ENCODE results near the gene BAIAP2.

The BAIAP2 gene

DNA sequence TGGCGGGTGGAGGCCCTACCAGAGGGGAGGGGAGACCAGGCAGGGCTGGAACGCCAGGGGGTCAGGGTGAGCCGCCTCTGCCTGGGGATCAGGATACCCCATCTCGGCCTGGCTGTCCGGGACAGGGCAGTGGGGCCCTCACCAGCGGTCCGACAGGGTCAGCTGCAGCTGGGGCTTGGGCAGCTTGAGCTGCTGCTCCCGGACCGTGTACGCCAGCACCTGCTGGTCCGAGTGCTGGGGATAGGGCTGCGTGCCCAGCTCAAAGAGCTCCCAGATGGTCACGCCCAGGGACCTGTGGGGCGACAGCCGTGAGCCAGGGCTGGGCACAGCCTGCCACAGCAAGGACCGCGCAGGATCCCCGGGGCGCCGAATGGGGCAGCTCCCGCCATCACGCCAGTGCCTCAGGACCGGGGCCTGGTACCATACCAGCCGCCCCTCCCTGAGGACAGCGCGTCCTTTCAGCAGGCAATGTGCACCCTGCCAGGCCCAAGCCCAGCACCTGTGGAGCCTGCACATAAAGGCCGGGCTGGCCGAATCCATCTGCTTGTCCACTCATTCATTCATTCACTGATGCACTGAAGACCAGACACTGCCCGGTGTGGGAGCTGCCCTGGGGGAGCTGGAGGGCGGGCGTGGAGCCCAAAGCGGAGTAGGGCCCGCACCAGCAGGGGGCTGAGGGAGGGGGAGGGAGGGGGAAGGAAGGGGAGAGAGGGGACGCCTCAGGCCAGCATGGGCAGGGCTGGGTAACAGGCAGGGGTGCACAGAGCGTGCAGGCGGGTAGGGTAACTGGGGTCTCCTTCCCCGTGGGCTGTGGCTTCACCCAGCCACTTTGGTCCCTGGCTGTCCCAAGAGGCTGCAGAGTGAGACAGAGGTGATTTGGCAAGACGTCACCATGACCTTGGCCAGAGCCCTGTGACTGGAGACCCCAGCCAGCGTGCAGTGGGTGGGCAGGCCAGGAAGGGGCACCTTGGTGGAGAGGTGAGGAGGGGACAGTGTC is 88.4 kb downstream of the BAIAP2 start:
- DNase-seq, result no peak
- in situ Hi-C loops (cut with HindIII; ENCODE audit: low pct_ligation_motif_present, low pct_unique_long_range_greater_than_20kb, low sequenced_read_pairs), result loop anchor here (25.0 kb wide), 1 partner anchor 111 kb away; no protein-coding TSS in a partner anchor

DNA sequence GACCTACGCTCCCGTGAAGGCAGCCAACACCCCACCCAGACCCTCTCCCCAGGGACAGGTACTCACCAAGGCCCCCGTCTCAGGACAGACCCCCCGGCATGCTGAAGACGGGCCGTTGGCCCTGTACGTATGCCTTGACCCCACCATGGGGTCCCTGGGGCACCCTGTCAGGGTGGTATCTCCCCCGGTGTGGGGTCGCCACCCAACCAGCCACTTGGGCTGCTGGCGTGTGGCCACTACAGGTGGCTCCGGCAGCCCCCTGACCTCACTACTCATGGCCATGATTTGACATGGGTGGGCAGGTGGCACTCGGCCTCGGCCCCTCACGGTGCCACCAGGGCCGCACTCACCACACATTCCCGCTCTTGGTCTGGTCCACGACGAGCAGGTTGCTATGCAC is 89.4 kb downstream of the BAIAP2 start:
- DNase-seq, result no peak
- in situ Hi-C loops (cut with HindIII; ENCODE audit: low pct_ligation_motif_present, low pct_unique_long_range_greater_than_20kb, low sequenced_read_pairs), result loop anchor here (25.0 kb wide), 1 partner anchor 112 kb away; no protein-coding TSS in a partner anchor

DNA sequence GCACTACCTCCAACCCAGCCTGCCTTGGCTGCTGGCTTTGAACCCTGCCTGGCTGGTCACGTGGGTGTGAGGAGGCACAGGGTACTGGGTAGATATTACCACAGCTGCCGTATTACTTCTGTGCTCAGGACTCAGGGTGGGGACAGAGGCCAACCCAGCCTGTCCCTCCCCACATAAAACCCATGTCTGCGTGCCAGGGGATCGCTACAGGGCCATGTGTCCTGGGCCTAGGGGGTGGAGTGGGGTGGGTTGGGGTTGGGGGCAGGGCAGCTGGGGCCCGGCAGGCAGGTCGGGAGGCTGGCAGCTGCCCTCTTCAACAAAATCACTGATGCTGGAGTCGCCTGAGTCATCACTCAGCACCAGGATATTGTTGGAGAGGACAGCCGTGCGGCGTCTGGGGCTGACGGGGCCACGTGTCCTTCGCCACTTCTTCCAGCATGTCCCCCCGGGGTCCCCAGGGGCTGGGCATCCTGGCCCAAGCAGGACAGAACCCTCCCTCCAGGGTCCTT is 90.7 kb downstream of the BAIAP2 start:
- DNase-seq, result peak; percentile 29
- in situ Hi-C loops (cut with HindIII; ENCODE audit: low pct_ligation_motif_present, low pct_unique_long_range_greater_than_20kb, low sequenced_read_pairs), result no loop called here

DNA sequence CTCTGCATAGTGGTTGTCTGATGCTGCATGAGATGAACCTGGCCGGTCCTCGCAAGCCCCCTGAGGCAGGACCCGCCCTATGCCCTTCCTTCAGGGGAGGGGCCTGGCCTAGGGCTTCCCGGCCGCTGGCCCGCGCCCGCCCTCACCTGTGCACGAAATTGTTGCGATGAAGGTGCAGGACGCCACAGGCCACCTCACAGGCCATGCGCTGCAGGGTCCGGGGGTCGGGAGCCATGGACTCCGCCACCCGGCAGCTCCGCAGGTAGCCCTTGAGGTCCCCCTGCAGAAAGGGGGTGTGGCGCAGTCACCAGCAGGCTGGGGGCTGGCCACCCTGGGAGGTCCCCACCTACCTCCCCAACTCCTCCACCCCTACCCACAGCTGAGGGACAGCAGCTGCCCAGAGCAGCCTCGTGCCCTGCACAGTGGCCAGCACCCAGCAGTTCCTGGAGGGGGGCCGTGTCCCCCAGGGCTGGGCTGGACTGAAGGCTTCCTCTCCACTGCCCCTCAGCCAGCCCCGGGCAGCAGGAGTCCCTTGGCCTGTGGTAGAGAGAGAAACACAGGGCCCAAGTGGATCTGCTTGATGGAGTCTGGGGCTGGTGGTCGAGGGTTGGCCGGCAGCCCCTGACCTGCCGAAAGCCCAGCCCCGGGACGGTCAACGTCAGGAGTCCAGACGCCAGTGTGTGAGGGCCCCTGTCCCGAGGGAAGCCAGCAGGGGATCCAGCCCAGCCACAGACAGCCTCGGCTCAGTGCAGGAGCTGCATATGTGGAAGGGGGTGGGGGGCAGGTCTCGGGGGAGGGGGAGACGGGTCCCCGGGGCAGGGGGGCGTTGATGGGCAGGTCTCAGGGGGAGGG is 91.6 kb downstream of the BAIAP2 start:
- DNase-seq, result no peak
- in situ Hi-C loops (cut with HindIII; ENCODE audit: low pct_ligation_motif_present, low pct_unique_long_range_greater_than_20kb, low sequenced_read_pairs), result no loop called here

DNA sequence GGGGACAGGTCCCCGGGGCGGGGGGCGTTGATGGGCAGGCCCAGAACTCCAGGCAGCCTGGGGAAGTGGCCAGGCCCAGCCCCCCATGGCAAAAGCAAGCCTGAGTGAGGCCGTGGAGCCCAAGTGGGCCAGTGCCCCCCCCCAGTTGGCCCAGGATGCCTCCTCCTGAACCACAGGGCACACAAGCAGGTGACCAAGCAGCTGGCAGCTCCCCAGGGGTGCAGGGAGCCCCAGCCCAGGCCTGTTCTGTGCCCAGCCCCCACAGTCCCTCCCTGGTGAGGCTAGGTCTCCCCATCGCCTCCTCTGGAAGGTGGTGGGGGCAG is 92.1 kb downstream of the BAIAP2 start:
- in situ Hi-C loops (cut with HindIII; ENCODE audit: low pct_ligation_motif_present, low pct_unique_long_range_greater_than_20kb, low sequenced_read_pairs), result no loop called here
- DNase-seq, result no peak

DNA sequence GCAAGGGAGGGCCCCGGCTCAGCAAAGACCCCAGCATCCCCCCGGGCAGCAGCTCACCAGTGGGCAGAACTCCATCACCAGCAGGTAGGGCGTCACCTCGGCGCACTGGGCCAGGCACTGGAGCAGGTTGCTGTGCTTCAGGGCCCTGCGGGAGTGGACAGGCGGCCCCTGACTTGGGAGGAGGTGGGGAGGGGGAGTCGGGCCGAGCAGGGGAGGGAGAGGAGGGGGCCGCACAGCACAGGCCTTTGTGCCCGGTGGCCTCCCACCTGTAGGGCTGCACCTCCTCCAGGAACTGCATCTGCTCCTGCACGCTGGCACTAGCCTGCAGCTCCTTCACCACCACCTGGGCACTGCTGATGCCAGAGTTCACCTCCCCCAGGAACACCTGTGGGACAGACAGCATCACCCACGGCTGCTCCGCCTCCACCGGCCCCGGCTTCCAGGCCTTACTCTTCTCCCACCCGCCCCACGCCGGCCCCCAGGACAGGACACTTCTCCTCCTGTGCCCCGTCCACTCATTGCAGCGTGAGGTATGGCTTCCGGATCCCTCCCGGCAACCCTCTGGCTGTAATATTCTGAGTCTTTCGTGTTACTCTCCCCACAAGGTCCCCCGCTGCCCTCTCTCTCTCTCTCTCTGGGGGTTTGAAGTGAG is 92.7 kb downstream of the BAIAP2 start:
- in situ Hi-C loops (cut with HindIII; ENCODE audit: low pct_ligation_motif_present, low pct_unique_long_range_greater_than_20kb, low sequenced_read_pairs), result no loop called here
- no peak for DNase-seq

DNA sequence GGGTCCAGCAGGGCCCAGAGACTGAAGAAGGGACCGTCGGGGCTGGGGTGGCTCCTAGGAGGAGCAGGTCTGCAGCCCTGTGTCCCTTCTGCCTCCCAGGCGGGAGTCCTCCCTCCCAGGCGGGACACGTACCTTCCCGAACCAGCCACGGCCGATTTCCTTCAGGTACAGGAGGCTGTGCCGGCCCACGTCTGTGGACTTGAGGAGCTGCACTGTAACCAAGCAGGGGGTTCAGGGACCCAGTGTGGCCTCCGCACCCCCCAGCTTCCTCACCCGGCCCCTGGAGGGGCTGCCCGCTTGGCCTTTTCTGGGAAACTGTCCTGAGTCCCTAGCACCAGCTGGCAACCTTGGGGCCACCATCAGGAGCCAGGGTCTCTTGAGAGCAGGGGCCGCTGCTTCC is 93.4 kb downstream of the BAIAP2 start:
- in situ Hi-C loops (cut with HindIII; ENCODE audit: low pct_ligation_motif_present, low pct_unique_long_range_greater_than_20kb, low sequenced_read_pairs), result no loop called here
- no peak for DNase-seq

DNA sequence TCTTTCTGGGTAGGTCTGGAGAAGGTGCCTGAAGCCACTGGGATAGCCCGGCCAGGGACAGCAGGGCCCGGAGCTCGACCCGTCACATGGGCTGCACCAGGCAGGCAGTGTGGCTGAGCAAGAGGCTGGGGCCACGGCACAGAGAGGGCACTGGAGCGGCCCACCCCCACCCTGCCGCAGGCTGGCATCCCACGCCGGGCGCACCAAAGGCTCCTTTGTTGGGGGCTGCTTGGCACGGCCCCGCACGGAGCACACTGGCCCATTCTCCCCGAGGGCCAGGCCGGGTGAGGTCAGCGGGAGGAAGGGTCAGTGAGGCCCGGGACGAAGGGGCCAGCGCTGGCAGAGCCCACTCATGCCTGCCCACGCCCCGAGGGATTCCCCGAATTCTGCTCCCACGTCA is 93.8 kb downstream of the BAIAP2 start:
- in situ Hi-C loops (cut with HindIII; ENCODE audit: low pct_ligation_motif_present, low pct_unique_long_range_greater_than_20kb, low sequenced_read_pairs), result no loop called here
- DNase-seq, result no peak

DNA sequence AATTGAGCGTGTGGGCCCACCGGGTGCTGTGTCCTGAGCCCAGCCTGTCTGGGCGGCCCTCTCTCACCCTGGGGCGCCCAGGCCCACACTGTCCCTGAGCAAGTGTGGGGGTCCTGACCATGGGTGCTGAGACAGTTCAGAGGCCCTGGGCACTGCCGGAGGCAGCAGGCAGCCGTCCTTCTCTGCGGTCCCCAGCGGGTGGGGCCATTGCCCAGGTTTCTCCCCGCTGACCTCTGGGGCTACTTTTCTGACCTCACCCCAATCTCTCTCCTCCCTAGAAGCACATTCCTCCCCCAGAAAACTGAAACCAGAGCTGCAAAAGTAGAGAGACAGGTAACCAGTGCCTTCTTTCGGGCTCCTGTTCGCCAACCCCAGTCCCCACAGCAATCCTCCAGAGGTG is 94.3 kb downstream of the BAIAP2 start:
- in situ Hi-C loops (cut with HindIII; ENCODE audit: low pct_ligation_motif_present, low pct_unique_long_range_greater_than_20kb, low sequenced_read_pairs), result no loop called here
- no peak for DNase-seq

DNA sequence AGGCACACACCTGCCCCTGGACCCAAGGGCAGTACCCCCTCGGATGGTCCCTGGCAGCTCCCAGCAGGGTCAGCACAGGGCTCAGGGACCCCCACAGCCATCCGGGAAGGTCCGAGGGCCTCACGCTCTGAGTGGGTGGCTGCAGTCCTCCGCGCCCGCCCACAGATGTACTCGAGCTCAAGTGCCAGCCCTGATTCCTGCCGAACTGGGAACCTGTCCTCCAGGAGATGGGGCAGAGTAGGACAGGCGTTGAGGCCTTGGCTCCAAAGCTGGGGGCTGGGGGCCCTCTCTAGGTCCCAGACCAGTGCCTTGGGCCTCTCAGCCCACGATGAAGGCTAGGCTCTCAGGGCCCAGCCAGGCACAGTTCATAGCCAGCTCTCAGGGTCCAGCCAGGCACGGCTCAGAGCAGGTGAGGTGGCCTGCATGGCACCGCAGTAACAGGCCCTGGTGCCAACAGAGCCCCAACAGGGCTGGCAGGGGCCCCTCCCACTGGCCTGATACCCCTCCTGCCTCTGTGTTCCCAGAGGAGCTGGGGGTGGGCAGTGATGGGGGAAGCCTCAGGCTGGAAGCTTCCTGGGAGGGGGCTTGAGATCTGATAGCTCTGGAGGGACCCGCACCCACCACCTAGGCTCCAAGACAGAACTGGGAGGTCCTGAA is 94.9 kb downstream of the BAIAP2 start:
- no peak for DNase-seq
- in situ Hi-C loops (cut with HindIII; ENCODE audit: low pct_ligation_motif_present, low pct_unique_long_range_greater_than_20kb, low sequenced_read_pairs), result no loop called here

DNA sequence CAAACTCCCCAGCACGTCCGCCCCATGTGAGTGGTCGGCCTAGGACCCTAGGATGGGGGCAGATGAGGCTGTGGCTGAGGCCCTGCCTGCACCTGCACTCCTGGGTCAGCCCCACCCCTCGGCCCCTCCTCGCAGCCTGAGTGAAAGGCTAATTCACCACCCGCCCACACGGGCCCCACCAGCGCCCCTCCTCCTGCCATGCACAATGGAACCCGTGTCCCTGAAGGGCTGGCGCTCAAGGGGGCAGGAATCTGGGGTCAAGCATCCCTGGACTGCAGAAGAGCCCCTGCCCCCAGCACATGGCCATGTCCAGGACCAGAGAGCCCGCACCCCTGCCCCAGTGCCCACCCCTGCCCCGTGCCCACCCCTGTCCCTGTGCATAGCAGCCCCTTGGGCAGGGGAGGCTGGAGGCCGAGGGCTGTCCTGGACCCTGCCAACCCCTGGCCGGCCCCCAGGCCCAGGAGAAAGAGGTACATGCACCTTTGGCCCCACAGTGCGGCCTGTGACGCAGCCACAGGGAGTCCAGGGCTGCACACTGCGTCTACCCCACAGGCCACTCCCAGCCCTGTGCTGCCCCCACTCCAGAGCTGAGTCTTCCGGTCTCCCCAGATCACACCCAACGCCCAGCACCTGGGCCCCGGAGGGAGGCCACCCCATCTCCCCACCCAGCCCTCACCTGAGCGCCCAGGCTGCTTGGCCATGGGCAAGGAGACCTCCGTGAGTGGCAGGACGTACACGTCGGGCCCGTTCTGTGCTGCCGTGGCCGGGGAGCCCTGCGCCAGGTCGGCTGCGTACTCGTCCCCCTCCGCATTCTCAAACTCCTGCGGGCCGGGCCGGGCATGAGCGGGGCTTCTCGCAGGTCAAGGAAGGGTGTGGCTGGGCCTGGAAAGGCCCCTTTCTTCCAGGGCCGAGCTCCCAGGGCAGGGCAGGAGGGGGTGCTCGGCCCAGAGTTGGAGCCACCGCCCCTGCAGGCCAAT is 95.7 kb downstream of the BAIAP2 start:
- in situ Hi-C loops (cut with HindIII; ENCODE audit: low pct_ligation_motif_present, low pct_unique_long_range_greater_than_20kb, low sequenced_read_pairs), result no loop called here
- DNase-seq, result no peak

DNA sequence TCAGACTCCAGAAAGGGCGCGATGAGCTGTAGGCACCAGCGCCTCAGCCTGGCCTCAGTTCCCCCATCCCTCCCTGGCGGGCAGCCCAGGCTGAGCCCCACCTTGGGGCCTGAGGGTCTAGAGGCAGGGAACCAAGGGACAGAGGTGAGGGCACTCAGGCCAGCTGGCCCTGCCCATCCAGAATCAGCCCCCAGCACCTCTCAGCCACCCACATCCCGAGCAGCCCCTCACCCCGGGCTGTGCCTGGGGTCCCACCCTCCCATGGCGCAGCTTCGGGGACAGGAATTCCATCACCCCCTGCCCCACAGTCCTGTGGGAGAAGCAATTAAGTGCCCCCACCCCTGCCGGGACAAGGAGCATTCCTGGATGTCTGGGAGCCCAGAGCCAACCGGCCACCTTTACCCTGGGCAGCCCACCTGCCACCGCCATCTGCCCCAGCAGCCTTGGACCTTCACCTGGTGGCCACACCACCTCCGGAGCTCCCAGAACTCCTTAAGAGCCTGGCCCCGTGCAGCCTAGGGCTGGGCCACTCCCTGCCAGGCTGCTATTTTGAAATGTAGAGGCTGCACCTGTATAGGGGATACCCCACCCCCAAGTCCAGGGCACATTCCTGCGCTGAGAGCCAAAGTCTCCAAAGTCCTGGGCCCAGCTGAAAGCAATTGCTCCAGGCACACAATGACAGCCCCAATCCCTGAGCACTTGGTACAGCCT is 96.7 kb downstream of the BAIAP2 start:
- in situ Hi-C loops (cut with HindIII; ENCODE audit: low pct_ligation_motif_present, low pct_unique_long_range_greater_than_20kb, low sequenced_read_pairs), result no loop called here
- no peak for DNase-seq

DNA sequence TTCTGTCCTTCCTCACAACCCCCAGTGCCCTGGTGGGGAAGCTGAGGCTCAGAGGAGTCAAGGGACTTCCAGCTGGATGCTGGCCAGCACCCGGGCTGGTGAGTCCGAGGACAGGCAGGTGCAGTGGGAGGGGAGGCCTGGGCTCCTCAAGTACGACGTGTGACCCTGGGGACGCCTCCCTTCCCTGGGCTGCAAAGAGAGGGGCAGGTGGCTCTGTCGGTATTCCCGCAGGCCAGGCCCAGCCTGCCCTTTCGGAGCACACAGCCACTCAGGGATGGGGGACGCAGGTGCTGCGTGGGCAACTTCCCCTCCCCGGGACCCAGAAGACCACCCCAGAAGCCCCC is 97.2 kb downstream of the BAIAP2 start:
- DNase-seq, result no peak
- in situ Hi-C loops (cut with HindIII; ENCODE audit: low pct_ligation_motif_present, low pct_unique_long_range_greater_than_20kb, low sequenced_read_pairs), result no loop called here

DNA sequence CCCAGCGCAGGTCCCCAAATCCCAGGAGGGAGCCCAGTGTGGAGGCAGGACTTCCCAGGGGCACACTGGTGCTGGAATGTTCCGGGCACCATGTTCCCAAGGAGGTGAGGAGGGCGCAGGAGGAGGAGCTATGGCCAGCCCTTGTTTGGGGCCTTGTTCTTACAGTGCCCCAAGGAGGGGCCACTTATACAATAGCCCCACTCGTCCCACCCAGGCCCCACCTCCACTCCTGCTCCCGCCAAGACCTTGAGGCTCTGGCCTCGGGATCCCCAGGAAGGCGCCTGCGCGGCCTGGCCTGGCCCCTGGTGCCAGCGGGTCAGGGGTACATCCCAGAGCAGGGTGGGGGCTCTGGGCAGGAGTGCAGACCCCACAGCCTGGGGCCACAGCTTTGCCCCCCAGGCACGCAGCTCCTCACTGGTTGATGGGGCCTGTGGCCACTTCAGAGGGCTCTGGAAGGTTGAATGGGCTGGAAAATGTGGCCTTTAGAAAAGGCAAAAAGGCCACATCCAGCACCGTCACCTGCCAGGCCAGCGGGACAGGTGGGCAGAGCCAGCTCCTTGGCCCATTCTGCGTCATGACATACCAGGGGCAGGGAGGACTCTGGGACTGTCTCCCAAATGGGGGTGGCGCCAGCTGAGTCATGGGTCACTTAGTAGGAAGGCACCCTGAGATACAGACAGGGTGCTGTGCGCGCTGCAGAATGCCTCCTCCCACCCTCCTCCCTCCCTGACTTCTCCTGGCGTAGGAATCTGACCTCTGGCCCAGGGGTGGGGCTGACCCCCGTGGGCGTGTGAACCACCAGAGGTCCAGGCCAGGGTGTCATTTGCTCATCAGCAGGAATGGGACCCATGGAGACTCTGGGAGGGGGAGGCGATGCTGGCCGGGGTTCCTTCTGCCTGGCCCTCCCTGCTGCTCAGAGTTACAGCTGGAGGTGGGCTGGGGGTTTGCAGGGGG is 98.1 kb downstream of the BAIAP2 start:
- in situ Hi-C loops (cut with HindIII; ENCODE audit: low pct_ligation_motif_present, low pct_unique_long_range_greater_than_20kb, low sequenced_read_pairs), result no loop called here

DNA sequence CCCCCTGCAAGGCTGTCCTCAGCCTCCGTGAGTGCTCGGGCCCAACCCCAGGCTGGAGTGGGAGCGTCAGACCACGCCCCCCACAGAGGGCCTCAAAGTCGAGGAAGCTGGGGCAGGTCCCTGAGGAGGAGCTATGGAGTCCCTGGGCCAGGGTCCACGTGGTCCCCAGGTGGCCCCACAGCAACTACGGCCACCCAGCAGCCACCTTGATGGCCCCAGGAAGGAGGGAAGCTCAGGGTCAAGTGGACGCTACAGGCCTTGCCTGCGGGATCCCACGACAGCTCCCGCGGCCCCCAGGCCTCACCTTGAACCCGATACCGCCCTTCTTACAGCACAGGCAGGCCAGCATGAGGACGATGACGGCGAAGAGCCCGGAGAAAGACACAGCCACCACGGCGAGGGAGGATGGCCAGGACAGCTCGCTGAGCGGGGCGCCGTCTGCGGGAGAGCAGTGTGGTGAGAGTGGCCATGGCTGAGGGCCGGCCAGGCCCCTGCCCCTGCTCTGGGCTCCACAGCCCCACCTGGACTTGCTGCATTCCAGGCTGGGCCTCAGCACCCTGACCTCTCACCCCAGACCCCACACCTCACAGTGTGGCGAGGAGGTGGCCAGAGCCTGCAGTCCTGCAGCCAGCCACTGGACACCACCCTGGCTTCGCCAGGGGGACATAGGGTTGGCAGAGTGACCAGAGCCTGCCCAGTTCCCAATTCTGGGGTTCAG is 99.3 kb downstream of the BAIAP2 start:
- in situ Hi-C loops (cut with HindIII; ENCODE audit: low pct_ligation_motif_present, low pct_unique_long_range_greater_than_20kb, low sequenced_read_pairs), result no loop called here
- DNase-seq, result no peak

More for the DNA sequence above, 98.1 kb downstream of the BAIAP2 start:
- DNase-seq, result no peak

All from ACHN (cell line).